ENCODE results near the gene RGS18.
"Not testable (repeated sequence)": the region's sequence is repeated elsewhere in the genome, so short reads cannot be mapped to it uniquely, and the experiment has no call there.

The RGS18 gene, protein sequence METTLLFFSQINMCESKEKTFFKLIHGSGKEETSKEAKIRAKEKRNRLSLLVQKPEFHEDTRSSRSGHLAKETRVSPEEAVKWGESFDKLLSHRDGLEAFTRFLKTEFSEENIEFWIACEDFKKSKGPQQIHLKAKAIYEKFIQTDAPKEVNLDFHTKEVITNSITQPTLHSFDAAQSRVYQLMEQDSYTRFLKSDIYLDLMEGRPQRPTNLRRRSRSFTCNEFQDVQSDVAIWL

DNA sequence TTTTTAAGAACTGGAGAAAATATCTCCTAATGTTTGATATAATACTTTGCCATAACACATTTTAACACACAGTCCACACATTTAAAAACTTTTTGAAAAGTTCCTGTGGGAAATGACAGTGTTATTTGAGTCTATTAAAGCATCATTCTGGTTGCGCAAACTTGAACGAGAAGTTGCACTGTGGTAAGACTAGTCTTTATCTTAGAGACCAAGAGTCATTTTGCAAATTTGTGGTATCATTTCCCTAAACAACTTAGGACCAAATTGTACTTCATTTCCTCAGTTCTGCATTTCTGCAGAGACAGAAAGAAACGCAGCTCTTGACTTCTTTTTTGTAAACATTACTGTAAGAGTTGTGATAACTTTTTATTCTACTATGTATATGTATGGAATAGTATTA lies at the start of gene RGS18:
RGS18 (plus strand) TSS at position 282 of the 400 bp plus-strand sequence. CDS start 176 bp downstream, outside the sequence.
- Histone ChIP-seq H3K4me3 (ENCODE audit: low read depth in 1 of 2, low read length in 2 of 2) (peak within 1 kb of the TSS in 1 of 2 donors; percentile 30), H3K9me3 (ENCODE audit: control insufficient read depth in 1 of 2, low read length in 2 of 2) (no peaks in the 10 kb centered on the region), H3K36me3 (ENCODE audit: control insufficient read depth in 1 of 2, insufficient read depth in 2 of 2, low read length in 2 of 2) (no peaks in the 10 kb centered on the region), H3K4me1 (ENCODE audit: control insufficient read depth in 1 of 2, insufficient read depth in 2 of 2, low read length in 2 of 2) (no peaks in the 10 kb centered on the region), H3K27me3 (ENCODE audit: control insufficient read depth in 1 of 2, insufficient read depth in 2 of 2, low read length in 2 of 2) (no peaks in the 10 kb centered on the region), H3K9ac (ENCODE audit: low read depth in 1 of 2, low read length in 2 of 2) (no peak within 1 kb of the TSS), H3K27ac (ENCODE audit: low read depth, low read length) (no peak within 1 kb of the TSS)

DNA sequence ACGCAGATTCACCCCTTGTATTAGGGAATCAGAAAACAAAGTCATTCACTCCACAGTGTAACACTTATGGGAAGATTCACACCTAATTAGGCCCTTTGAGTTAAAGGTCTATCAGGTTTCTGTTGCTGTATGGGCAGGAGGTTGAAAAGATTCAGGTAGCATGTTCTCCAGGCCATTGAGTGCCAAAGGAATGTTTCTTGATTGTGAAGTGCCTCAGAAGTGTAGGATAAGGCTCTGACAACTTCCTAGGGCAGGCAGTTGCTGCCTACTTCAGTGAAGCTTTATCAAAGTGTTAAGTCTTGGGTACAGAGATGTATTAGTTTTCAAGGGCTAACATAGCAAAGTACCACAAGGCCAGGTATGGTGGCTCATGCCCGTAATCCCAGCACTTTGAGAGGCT lies 48.7 kb upstream of the RGS18 start:
- Histone ChIP-seq H3K4me3 (ENCODE audit: low read depth in 1 of 2, low read length in 2 of 2) (no peak overlapping the region), H3K9me3 (ENCODE audit: control insufficient read depth in 1 of 2, low read length in 2 of 2) (no peaks in the 10 kb centered on the region), H3K36me3 (ENCODE audit: control insufficient read depth in 1 of 2, insufficient read depth in 2 of 2, low read length in 2 of 2) (no peaks in the 10 kb centered on the region), H3K27ac (ENCODE audit: low read depth, low read length) (no peak overlapping the region), H3K4me1 (ENCODE audit: control insufficient read depth in 1 of 2, insufficient read depth in 2 of 2, low read length in 2 of 2) (no peaks in the 10 kb centered on the region), H3K9ac (ENCODE audit: low read depth in 1 of 2, low read length in 2 of 2) (no peak overlapping the region), H3K27me3 (ENCODE audit: control insufficient read depth in 1 of 2, insufficient read depth in 2 of 2, low read length in 2 of 2) (no peaks in the 10 kb centered on the region)

DNA sequence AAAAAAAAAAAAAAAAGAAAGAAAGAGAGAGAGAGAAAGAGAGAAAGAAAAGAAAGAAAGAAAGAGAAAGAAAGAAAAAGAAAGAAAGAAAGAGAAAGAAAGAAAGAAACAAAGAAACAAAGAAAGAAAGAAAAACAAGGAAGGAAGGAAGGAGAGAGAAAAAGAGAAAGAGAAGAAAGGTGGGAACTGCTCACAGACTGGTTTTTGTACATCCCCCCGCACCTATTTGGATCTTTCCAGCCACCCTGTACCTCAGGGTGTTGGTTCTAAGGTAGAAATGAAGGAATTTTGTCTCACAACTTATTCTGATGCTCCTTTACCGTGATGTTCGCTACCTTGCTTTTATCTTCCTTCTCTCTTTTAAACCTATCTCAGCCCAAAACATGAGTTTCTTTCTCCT lies 43.3 kb upstream of the RGS18 start:
- H3K36me3 ChIP-seq (ENCODE audit: control insufficient read depth in 1 of 2, insufficient read depth in 2 of 2, low read length in 2 of 2): no peaks in the 10 kb centered on the region
- no peak overlapping the region for H3K27ac ChIP-seq (ENCODE audit: low read depth, low read length)

DNA sequence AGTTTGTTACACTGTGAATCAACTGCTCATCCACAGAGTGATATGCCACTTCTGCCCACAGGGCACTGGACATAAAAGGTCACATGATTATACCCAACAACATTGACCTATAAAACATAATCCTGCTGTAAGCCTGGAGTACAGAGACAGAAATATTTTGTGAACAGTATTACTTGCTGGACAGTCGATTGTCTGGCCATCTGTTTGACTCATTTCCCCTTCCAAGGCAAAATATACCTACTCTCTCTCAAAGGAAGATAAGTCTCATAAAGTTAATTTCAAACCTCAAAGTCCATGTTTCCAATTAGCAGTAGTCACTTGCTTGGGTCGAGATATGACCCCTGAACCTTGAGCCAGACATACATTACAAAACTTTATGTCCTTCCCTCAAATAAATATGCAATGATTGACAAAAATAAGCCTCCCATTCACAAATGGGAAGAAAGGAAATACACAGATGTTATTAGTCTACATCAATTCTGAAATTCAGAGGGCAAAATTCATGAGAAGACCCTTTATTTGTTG lies 39.3 kb upstream of the RGS18 start:
- H3K9ac ChIP-seq (ENCODE audit: low read depth in 1 of 2, low read length in 2 of 2): no peak overlapping the region
- no peaks in the 10 kb centered on the region for H3K27me3 ChIP-seq (ENCODE audit: control insufficient read depth in 1 of 2, insufficient read depth in 2 of 2, low read length in 2 of 2)
- H3K27ac ChIP-seq (ENCODE audit: low read depth, low read length): no peak overlapping the region
- H3K4me3 ChIP-seq (ENCODE audit: low read depth in 1 of 2, low read length in 2 of 2): no peak overlapping the region
- no peaks in the 10 kb centered on the region for H3K4me1 ChIP-seq (ENCODE audit: control insufficient read depth in 1 of 2, insufficient read depth in 2 of 2, low read length in 2 of 2)
- H3K9me3 ChIP-seq (ENCODE audit: control insufficient read depth in 1 of 2, low read length in 2 of 2): no peaks in the 10 kb centered on the region
- no peaks in the 10 kb centered on the region for H3K36me3 ChIP-seq (ENCODE audit: control insufficient read depth in 1 of 2, insufficient read depth in 2 of 2, low read length in 2 of 2)

More for the DNA sequence above, 43.3 kb upstream of the RGS18 start:
- Histone ChIP-seq H3K4me1 (ENCODE audit: control insufficient read depth in 1 of 2, insufficient read depth in 2 of 2, low read length in 2 of 2) (no peaks in the 10 kb centered on the region), H3K9me3 (ENCODE audit: control insufficient read depth in 1 of 2, low read length in 2 of 2) (no peaks in the 10 kb centered on the region), H3K4me3 (ENCODE audit: low read depth in 1 of 2, low read length in 2 of 2) (no peak overlapping the region), H3K27me3 (ENCODE audit: control insufficient read depth in 1 of 2, insufficient read depth in 2 of 2, low read length in 2 of 2) (no peaks in the 10 kb centered on the region), H3K9ac (ENCODE audit: low read depth in 1 of 2, low read length in 2 of 2) (no peak overlapping the region)

DNA sequence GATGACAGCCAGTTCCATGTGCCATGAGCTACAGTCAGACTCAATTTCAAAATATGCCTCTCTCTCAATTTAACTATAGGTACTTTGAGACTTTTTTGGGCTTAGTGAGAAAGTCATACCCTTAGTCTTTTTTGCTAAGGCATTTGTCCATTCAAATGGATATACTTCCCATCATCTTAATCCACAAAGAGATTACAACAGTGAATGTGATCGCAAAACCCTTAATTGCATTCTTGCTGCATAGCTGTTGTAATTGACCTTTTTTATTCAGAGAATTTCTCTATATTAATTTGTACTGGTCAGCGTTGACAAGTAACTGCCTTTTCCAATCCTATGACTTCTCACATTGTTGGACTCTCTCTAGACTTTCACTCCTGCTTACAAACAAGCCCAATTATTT lies 38.6 kb upstream of the RGS18 start:
- Histone ChIP-seq H3K9ac (ENCODE audit: low read depth in 1 of 2, low read length in 2 of 2) (no peak overlapping the region), H3K4me1 (ENCODE audit: control insufficient read depth in 1 of 2, insufficient read depth in 2 of 2, low read length in 2 of 2) (no peaks in the 10 kb centered on the region), H3K27ac (ENCODE audit: low read depth, low read length) (no peak overlapping the region), H3K36me3 (ENCODE audit: control insufficient read depth in 1 of 2, insufficient read depth in 2 of 2, low read length in 2 of 2) (no peaks in the 10 kb centered on the region), H3K9me3 (ENCODE audit: control insufficient read depth in 1 of 2, low read length in 2 of 2) (no peaks in the 10 kb centered on the region), H3K4me3 (ENCODE audit: low read depth in 1 of 2, low read length in 2 of 2) (no peak overlapping the region), H3K27me3 (ENCODE audit: control insufficient read depth in 1 of 2, insufficient read depth in 2 of 2, low read length in 2 of 2) (no peaks in the 10 kb centered on the region)

DNA sequence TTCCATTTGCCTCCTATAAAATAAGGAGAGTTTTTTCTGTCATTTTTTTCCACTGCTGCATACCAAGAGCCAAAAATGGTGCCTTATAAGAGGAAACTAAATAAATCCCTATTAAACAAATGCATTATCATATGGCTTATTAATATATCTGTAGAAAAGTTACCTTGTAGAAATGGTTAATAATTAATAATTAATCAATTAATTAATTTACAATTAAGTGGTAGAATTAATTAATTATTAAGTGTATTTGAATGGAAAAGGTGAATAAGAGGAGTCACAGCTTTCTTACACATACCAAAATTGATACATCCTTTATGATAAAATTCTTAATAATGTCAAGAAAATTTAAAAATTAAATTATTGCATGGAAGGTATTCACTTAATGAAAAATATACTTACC lies 35.6 kb upstream of the RGS18 start:
- no peak overlapping the region for H3K27ac ChIP-seq (ENCODE audit: low read depth, low read length)
- H3K27me3 ChIP-seq (ENCODE audit: control insufficient read depth in 1 of 2, insufficient read depth in 2 of 2, low read length in 2 of 2): no peaks in the 10 kb centered on the region
- H3K36me3 ChIP-seq (ENCODE audit: control insufficient read depth in 1 of 2, insufficient read depth in 2 of 2, low read length in 2 of 2): no peaks in the 10 kb centered on the region
- no peaks in the 10 kb centered on the region for H3K9me3 ChIP-seq (ENCODE audit: control insufficient read depth in 1 of 2, low read length in 2 of 2)
- H3K4me1 ChIP-seq (ENCODE audit: control insufficient read depth in 1 of 2, insufficient read depth in 2 of 2, low read length in 2 of 2): no peaks in the 10 kb centered on the region
- no peak overlapping the region for H3K9ac ChIP-seq (ENCODE audit: low read depth in 1 of 2, low read length in 2 of 2)
- no peak overlapping the region for H3K4me3 ChIP-seq (ENCODE audit: low read depth in 1 of 2, low read length in 2 of 2)

DNA sequence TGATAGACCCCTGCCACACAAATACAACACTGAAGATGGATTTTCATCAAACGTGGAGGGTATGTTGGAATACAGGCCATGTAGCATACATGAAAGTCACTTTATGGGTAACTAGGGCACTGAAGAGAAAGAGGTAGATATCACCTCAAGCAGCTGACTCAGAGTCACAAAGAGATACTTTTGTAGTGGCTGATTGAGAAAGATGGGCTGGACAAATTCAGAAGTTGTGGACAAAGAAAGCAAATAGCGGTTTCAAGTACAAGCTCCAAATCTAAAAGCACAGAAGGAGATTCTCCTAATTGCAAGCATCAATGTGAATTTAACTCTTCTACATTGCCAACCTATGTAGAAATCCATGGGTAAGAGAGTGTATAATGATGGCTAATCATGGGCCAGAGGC lies 35.0 kb upstream of the RGS18 start:
- Histone ChIP-seq H3K27me3 (ENCODE audit: control insufficient read depth in 1 of 2, insufficient read depth in 2 of 2, low read length in 2 of 2) (no peaks in the 10 kb centered on the region), H3K9ac (ENCODE audit: low read depth in 1 of 2, low read length in 2 of 2) (no peak overlapping the region), H3K9me3 (ENCODE audit: control insufficient read depth in 1 of 2, low read length in 2 of 2) (no peaks in the 10 kb centered on the region), H3K27ac (ENCODE audit: low read depth, low read length) (no peak overlapping the region), H3K4me1 (ENCODE audit: control insufficient read depth in 1 of 2, insufficient read depth in 2 of 2, low read length in 2 of 2) (no peaks in the 10 kb centered on the region), H3K4me3 (ENCODE audit: low read depth in 1 of 2, low read length in 2 of 2) (no peak overlapping the region), H3K36me3 (ENCODE audit: control insufficient read depth in 1 of 2, insufficient read depth in 2 of 2, low read length in 2 of 2) (no peaks in the 10 kb centered on the region)

DNA sequence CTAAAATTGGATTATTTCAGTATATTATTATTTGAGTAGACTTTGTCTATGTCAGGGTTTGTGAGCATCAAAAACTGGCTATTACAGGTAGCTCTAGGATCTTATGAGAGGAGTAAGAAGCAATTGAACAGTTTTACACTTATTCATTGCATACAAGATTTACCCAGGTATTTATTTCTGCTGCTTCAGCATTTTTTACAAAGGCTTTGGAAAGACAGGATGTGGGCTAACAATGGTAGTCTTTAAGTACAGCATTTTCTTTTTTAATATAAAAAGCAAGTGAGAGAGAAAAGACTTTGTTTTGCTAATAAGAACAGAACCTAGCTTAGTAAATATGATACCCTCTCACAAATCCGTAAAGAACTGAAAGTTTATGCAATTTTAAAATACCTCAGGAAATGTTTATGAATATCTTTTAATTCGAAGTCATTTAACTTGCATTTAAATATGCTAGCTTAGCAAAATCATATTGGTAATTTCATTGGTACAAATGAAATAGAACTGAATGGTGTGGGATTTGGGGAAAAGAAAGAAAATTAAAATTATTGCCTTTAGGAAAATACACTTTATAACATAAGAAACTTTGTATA lies 32.1 kb upstream of the RGS18 start:
- no peaks in the 10 kb centered on the region for H3K9me3 ChIP-seq (ENCODE audit: control insufficient read depth in 1 of 2, low read length in 2 of 2)
- H3K27me3 ChIP-seq (ENCODE audit: control insufficient read depth in 1 of 2, insufficient read depth in 2 of 2, low read length in 2 of 2): no peaks in the 10 kb centered on the region
- H3K4me1 ChIP-seq (ENCODE audit: control insufficient read depth in 1 of 2, insufficient read depth in 2 of 2, low read length in 2 of 2): no peaks in the 10 kb centered on the region
- H3K27ac ChIP-seq (ENCODE audit: low read depth, low read length): no peak overlapping the region
- H3K4me3 ChIP-seq (ENCODE audit: low read depth in 1 of 2, low read length in 2 of 2): no peak overlapping the region
- no peak overlapping the region for H3K9ac ChIP-seq (ENCODE audit: low read depth in 1 of 2, low read length in 2 of 2)
- no peaks in the 10 kb centered on the region for H3K36me3 ChIP-seq (ENCODE audit: control insufficient read depth in 1 of 2, insufficient read depth in 2 of 2, low read length in 2 of 2)

DNA sequence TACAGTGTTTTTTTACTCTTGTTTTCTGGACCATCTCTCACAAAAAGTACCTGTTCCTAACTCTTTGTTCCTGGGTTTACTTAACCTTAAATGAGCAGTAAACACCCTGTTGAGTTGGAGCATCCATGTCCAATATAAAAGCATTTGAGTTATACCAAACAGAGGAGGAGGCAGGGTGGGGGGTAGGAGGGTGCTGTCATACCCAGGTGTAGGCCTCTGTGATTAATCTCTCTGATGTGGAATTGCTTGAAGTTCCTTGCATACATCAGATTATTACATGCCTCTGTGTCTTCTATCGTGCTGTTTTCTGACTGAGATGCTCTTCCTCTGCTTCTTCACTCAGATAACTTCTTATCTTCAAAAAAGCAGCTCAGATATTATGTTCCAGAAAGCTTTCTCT lies 28.1 kb upstream of the RGS18 start:
- Histone ChIP-seq H3K9me3 (ENCODE audit: control insufficient read depth in 1 of 2, low read length in 2 of 2) (no peaks in the 10 kb centered on the region), H3K27ac (ENCODE audit: low read depth, low read length) (no peak overlapping the region), H3K27me3 (ENCODE audit: control insufficient read depth in 1 of 2, insufficient read depth in 2 of 2, low read length in 2 of 2) (no peaks in the 10 kb centered on the region), H3K9ac (ENCODE audit: low read depth in 1 of 2, low read length in 2 of 2) (no peak overlapping the region), H3K4me3 (ENCODE audit: low read depth in 1 of 2, low read length in 2 of 2) (no peak overlapping the region), H3K36me3 (ENCODE audit: control insufficient read depth in 1 of 2, insufficient read depth in 2 of 2, low read length in 2 of 2) (no peaks in the 10 kb centered on the region), H3K4me1 (ENCODE audit: control insufficient read depth in 1 of 2, insufficient read depth in 2 of 2, low read length in 2 of 2) (no peaks in the 10 kb centered on the region)

DNA sequence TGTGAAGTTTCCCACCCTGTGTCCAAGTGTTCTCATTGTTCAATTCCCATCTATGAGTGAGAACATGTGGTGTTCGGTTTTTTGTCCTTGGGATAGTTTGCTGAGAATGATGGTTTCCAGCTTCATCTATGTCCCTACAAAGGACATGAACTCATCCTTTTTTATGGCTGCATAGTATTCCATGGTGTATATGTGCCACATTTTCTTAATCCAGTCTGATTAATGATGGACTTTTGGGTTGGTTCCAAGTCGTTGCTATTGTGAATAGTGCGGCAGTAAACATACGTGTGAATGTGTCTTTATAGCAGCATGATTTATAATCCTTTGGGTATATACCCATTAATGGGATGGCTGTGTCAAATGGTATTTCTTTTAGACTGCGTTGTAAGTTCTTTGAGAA lies 27.4 kb upstream of the RGS18 start:
- not testable (repeated sequence) for H3K4me1 ChIP-seq (ENCODE audit: control insufficient read depth in 1 of 2, insufficient read depth in 2 of 2, low read length in 2 of 2); H3K36me3 ChIP-seq (ENCODE audit: control insufficient read depth in 1 of 2, insufficient read depth in 2 of 2, low read length in 2 of 2); H3K27ac ChIP-seq (ENCODE audit: low read depth, low read length); H3K9ac ChIP-seq (ENCODE audit: low read depth in 1 of 2, low read length in 2 of 2); H3K4me3 ChIP-seq (ENCODE audit: low read depth in 1 of 2, low read length in 2 of 2); H3K9me3 ChIP-seq (ENCODE audit: control insufficient read depth in 1 of 2, low read length in 2 of 2); H3K27me3 ChIP-seq (ENCODE audit: control insufficient read depth in 1 of 2, insufficient read depth in 2 of 2, low read length in 2 of 2)
